ENCODE results near the gene IP6K3.

Gene IP6K3

GRCh38 chr6:33720998-33721397, 25.7 kb downstream of the IP6K3 start:
- peak; percentile 37 to 49 (median 37) for DNase-seq

- no peak for DNase-seq
These were observed 27.2 kb downstream of the IP6K3 start for GRCh38 chr6:33719326-33719987.

- no peak for DNase-seq
These were observed 28.0 kb downstream of the IP6K3 start for GRCh38 chr6:33718713-33719112.

GRCh38 chr6:33717934-33718455, 28.7 kb downstream of the IP6K3 start:
- no peak for DNase-seq

GRCh38 chr6:33716890-33717632, 29.6 kb downstream of the IP6K3 start:
- no peak for DNase-seq

- no peak for DNase-seq
These were observed 30.3 kb downstream of the IP6K3 start for GRCh38 chr6:33716379-33716778.

GRCh38 chr6:33714385-33715040, 32.2 kb downstream of the IP6K3 start:
- no peak for DNase-seq

GRCh38 chr6:33713786-33714185, 32.9 kb downstream of the IP6K3 start:
- DNase-seq: no peak

GRCh38 chr6:33712914-33713313, 33.8 kb downstream of the IP6K3 start:
- DNase-seq: no peak

- peak; percentile 98 to 100 (median 99) for DNase-seq
These were observed 35.3 kb downstream of the IP6K3 start, which contains the start of gene UQCC2 for GRCh38 chr6:33711140-33712129. TSS of gene UQCC2 (minus strand) at chr6:33711700. CDS start at chr6:33711686, 14 bp downstream.

- DNase-seq: no peak
These were observed 36.2 kb downstream of the IP6K3 start for GRCh38 chr6:33710296-33711121.

GRCh38 chr6:33709605-33710295, 37.0 kb downstream of the IP6K3 start:
- DNase-seq: no peak

GRCh38 chr6:33708516-33709204, 38.0 kb downstream of the IP6K3 start:
- no peak for DNase-seq

GRCh38 chr6:33707771-33708170, 38.9 kb downstream of the IP6K3 start:
- DNase-seq: no peak

GRCh38 chr6:33705955-33706725, 40.6 kb downstream of the IP6K3 start:
- DNase-seq: no peak

- DNase-seq: no peak
These were observed 41.3 kb downstream of the IP6K3 start for GRCh38 chr6:33705268-33705885.

- DNase-seq: no peak
These were observed 42.3 kb downstream of the IP6K3 start for GRCh38 chr6:33704215-33705066.

Data from suppressor macrophage treated with lipopolysaccharide for 1 hour (primary cell).